Subcutaneous adipose tissue (tissue), 4 donors: ENCODE data around the gene PCDHGA1. TPM values are rescaled to one million over a fixed set of nuclear protein-coding genes. Genes with fewer than 3 reads are reported as not detected.

Experiments
- total RNA-seq, 4 donors: library from RNA; depleted of rRNA; stranded (reverse); fragments of >200 nt; gene quantifications; one replicate each; pipeline ENCODE4 v1.1.0, GENCODE V29; 2016
- TF ChIP-seq, protein P1 (sequence below): fragments of 450-650 bp; IDR thresholded peaks from one replicate; pipeline ENCODE4 v1.5.1; 2016; ENCODE audit warnings: low read depth, mild to moderate bottlenecking, control low read depth, antibody characterized with exemption, moderate library complexity

PCDHGA1 gene
- total RNA-seq, 4 donors from 2014 or later = under 0.01 to 0.38 (median 0.33) TPM

- TF ChIP-seq, protein P1, sequence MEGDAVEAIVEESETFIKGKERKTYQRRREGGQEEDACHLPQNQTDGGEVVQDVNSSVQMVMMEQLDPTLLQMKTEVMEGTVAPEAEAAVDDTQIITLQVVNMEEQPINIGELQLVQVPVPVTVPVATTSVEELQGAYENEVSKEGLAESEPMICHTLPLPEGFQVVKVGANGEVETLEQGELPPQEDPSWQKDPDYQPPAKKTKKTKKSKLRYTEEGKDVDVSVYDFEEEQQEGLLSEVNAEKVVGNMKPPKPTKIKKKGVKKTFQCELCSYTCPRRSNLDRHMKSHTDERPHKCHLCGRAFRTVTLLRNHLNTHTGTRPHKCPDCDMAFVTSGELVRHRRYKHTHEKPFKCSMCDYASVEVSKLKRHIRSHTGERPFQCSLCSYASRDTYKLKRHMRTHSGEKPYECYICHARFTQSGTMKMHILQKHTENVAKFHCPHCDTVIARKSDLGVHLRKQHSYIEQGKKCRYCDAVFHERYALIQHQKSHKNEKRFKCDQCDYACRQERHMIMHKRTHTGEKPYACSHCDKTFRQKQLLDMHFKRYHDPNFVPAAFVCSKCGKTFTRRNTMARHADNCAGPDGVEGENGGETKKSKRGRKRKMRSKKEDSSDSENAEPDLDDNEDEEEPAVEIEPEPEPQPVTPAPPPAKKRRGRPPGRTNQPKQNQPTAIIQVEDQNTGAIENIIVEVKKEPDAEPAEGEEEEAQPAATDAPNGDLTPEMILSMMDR = no peak
Observed at GRCh38 chr5:141507387-141508091, 177.2 kb downstream of the PCDHGA1 start.

- TF ChIP-seq, protein P1 = no peak
Observed at GRCh38 chr5:141508440-141508797, 178.1 kb downstream of the PCDHGA1 start.

DNA sequence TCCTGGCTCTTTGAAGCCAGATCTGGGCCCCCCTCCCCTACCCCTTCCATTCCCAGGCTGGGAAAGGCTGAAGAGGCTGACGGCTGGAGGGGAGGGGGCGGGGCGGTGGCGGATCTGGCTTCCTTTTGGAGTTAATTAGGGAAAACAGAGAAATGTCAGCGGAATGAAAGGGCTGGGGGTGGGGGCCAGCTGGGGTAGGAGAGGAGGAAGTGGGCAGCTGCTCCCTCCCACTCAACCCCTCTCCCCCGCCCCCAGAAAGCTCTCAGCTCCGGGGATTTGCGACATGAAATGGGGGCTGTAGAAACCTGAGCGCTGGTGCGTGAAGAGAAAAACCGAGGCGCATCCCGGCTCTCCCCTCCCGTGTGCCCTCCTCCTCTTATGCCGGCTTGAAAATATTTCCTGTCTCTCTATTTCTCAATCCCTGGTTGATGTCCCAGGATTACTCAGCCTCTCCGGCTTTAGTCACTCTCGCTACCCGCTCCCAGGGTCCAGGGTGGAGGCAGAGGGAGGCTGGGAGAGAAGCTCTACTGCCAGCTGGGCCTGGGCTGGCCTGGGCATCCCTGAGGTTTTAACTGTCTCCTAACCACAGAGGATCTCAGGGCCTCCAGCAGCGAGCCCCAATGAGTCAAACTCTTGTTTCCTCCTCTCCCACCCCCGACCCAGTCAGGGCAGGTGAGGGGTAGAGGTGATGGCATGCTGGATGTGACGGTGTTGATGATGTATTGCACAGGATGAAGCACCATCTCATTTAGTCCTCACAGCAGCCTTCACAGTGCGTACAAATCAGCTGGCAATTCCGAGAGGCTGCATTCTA, 178.7 kb downstream of the PCDHGA1 start:
- TF ChIP-seq, protein P1 = no peak

- TF ChIP-seq, protein P1 = no peak
Observed at GRCh38 chr5:141510160-141510559, 179.8 kb downstream of the PCDHGA1 start.

DNA sequence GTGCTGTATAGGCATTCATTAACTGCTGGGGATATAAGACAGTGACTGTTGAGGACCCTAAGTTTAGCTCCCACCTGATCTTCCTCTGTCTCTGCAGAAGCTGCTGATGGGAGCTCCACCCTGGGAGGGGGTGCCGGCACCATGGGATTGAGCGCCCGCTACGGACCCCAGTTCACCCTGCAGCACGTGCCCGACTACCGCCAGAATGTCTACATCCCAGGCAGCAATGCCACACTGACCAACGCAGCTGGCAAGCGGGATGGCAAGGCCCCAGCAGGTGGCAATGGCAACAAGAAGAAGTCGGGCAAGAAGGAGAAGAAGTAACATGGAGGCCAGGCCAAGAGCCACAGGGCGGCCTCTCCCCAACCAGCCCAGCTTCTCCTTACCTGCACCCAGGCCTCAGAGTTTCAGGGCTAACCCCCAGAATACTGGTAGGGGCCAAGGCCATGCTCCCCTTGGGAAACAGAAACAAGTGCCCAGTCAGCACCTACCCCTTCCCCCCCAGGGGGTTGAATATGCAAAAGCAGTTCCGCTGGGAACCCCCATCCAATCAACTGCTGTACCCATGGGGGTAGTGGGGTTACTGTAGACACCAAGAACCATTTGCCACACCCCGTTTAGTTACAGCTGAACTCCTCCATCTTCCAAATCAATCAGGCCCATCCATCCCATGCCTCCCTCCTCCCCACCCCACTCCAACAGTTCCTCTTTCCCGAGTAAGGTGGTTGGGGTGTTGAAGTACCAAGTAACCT, 180.7 kb downstream of the PCDHGA1 start:
- TF ChIP-seq, protein P1 = no peak

DNA sequence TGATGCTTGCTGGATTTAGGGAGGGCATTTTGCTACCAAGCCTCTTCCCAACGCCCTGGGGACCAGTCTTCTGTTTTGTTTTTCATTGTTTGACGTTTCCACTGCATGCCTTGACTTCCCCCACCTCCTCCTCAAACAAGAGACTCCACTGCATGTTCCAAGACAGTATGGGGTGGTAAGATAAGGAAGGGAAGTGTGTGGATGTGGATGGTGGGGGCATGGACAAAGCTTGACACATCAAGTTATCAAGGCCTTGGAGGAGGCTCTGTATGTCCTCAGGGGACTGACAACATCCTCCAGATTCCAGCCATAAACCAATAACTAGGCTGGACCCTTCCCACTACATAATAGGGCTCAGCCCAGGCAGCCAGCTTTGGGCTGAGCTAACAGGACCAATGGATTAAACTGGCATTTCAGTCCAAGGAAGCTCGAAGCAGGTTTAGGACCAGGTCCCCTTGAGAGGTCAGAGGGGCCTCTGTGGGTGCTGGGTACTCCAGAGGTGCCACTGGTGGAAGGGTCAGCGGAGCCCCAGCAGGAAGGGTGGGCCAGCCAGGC, 181.5 kb downstream of the PCDHGA1 start:
- TF ChIP-seq, protein P1 = no peak

DNA sequence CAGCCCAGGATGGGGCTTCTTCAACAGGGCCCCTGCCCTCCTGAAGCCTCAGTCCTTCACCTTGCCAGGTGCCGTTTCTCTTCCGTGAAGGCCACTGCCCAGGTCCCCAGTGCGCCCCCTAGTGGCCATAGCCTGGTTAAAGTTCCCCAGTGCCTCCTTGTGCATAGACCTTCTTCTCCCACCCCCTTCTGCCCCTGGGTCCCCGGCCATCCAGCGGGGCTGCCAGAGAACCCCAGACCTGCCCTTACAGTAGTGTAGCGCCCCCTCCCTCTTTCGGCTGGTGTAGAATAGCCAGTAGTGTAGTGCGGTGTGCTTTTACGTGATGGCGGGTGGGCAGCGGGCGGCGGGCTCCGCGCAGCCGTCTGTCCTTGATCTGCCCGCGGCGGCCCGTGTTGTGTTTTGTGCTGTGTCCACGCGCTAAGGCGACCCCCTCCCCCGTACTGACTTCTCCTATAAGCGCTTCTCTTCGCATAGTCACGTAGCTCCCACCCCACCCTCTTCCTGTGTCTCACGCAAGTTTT, 182.1 kb downstream of the PCDHGA1 start:
- TF ChIP-seq, protein P1 = no peak
